AG09309 (cell line): Measurements from ENCODE around the gene HSPB7.
"Not testable (repeated sequence)": the region's sequence is repeated elsewhere in the genome, so short reads cannot be mapped to it uniquely, and the experiment has no call there.

Experiments used
- DNase-seq: peaks from one replicate; pipeline ENCODE4 v3.0.0-alpha.2; 2010; ENCODE audit warnings: low read depth
- H3K4me3 ChIP-seq: 2 replicates; pipeline ENCODE4 v1.5.1; 2011; ENCODE audit warnings: mild to moderate bottlenecking, low read depth, low read length, moderate library complexity; ENCODE audit not compliant: control insufficient read depth
- TF ChIP-seq, protein P1 (sequence below): IDR thresholded peaks from 2 replicates; pipeline ENCODE4 v1.5.1; 2011; ENCODE audit warnings: mild to moderate bottlenecking, low read depth, low read length, inconsistent platforms; ENCODE audit not compliant: insufficient read depth, control insufficient read depth; ENCODE audit errors: missing control alignments

The HSPB7 gene

GRCh38 chr1:15985611-15986297 lies 32.1 kb downstream of the HSPB7 start:
- H3K4me3 ChIP-seq = no peak overlapping the region
- DNase-seq = no peak
- TF ChIP-seq, protein P1, sequence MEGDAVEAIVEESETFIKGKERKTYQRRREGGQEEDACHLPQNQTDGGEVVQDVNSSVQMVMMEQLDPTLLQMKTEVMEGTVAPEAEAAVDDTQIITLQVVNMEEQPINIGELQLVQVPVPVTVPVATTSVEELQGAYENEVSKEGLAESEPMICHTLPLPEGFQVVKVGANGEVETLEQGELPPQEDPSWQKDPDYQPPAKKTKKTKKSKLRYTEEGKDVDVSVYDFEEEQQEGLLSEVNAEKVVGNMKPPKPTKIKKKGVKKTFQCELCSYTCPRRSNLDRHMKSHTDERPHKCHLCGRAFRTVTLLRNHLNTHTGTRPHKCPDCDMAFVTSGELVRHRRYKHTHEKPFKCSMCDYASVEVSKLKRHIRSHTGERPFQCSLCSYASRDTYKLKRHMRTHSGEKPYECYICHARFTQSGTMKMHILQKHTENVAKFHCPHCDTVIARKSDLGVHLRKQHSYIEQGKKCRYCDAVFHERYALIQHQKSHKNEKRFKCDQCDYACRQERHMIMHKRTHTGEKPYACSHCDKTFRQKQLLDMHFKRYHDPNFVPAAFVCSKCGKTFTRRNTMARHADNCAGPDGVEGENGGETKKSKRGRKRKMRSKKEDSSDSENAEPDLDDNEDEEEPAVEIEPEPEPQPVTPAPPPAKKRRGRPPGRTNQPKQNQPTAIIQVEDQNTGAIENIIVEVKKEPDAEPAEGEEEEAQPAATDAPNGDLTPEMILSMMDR = no peak

GRCh38 chr1:15983275-15983674 lies 34.6 kb downstream of the HSPB7 start:
- DNase-seq = no peak
- TF ChIP-seq, protein P1 = no peak
- no peak overlapping the region for H3K4me3 ChIP-seq

DNA sequence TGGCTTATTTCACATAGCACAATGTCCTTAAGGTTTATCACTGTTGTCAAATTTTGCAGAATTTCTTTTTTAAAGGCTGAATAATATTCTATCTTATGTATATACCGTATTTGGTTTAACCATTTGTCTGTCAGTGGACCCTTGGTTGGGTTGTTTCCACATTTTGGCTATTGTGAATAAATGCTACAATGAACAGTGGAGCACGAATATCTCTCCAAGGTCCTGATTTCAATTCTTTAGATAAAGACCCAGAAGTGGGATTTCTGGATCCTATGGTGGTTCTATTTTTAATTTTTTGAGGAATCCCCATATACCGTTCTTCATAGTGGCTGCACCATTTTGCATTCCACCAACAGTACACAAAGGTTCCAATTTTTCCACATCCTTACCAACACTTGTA lies 36.2 kb downstream of the HSPB7 start:
- no peak for DNase-seq
- no peak overlapping the region for H3K4me3 ChIP-seq
- TF ChIP-seq, protein P1 = no peak

DNA sequence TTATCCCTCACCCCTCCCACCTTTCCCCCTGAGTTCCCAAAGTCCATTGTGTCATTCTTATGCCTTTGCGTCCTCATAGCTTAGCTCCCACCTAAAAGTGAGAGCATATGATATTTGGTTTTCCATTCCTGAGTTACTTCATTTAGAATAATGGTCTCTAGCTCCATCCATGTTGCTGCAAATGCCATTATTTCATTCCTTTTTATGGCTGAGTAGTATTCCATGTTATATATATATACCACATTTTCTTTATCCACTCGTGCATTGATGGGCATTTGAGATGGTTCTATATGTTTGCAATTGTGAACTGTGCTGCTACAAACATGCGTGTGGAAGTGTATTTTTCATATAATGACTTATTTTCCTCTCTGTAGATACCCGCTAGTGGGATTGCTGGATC lies 39.9 kb downstream of the HSPB7 start:
- not testable (repeated sequence) for H3K4me3 ChIP-seq, DNase-seq

DNA sequence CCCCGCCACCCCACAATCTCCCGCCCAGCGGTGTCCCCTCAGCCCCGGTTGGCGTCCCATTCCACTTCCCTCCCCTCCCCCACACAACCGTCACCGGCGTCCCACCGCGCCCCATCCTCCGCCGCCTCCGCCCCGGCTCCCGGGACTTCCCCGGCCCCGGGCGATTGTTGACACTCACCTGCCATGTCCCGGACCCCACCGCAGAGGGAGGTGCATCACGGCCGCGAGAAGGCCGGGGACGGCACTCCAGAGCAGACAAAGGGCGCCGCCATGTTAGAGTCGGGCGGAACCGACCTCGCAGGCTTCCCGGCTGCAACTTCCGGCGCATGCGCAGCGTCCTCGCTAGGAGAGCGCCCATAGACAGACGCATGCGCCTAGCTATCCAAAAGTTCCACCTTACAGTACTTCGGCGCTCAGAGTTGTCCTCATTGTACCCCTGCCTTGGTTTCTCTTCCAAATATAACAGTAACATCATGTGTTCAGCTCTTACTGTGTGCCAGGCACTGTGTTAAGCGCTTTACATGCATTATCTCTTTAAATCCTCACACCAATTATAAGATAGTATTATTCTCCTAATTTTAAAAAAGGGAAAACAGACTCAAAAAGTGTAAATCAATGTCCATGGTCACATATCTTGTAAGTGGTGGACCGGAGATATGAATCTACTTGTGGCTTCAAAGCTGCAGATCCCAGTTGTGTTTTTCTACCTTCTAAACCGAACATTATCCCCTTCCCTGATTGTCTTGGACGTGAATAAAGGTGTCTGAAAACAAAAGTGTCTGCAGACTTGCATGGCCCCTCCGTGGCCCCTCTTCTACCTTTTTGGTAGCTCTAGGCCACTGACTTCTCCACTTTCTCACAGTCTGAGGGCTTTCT lies 41.8 kb downstream of the HSPB7 start, which contains the start of gene ZBTB17:
TSS of gene ZBTB17 (minus strand) at position 297 of the 876 bp plus-strand sequence. CDS start 27,606 bp downstream, outside the sequence.
- peak within 1 kb of the TSS; percentile 86 for H3K4me3 ChIP-seq
- TF ChIP-seq, protein P1 = peak; percentile 0
- DNase-seq = peak; percentile 61

DNA sequence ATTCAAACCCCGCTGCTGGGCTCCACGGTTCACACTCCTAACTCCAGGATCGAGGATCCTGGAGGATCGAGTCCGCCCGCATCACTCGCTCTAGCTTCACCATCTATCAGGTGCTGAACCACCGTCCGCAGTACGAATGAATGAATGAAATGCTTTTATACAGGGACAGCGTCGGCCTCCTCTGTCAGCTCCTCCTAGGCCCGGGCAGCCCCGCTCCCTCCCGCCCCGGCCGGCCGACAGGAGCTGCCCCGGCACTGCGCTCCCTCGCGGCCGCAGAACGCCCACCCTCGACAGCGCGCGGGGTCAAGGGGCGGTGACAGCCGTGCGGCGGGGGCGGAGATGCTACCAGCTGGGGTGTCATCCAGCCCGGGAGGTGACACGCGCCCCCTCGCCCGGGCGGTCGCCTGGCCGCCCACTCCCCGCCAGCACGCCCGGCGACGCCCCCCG lies 42.5 kb downstream of the HSPB7 start:
- peak overlapping the region; percentile 86 for H3K4me3 ChIP-seq
- DNase-seq = no peak
- TF ChIP-seq, protein P1 = peak; percentile 9

- TF ChIP-seq, protein P1 = no peak
- H3K4me3 ChIP-seq = peak overlapping the region; percentile 86
- DNase-seq = no peak
Measured at GRCh38 chr1:15974855-15975254, 43.0 kb downstream of the HSPB7 start.
